ENCODE data around the gene G3BP1. TPM values are rescaled to one million over a fixed set of nuclear protein-coding genes. Genes with fewer than 3 reads are reported as not detected.

The G3BP1 gene
- total and polyA plus RNA-seq, 2 of the 13 experiments (the other 11 are each of a cell fraction or from before 2014, with no cell fraction given) = 36.7 to 320 TPM

DNA sequence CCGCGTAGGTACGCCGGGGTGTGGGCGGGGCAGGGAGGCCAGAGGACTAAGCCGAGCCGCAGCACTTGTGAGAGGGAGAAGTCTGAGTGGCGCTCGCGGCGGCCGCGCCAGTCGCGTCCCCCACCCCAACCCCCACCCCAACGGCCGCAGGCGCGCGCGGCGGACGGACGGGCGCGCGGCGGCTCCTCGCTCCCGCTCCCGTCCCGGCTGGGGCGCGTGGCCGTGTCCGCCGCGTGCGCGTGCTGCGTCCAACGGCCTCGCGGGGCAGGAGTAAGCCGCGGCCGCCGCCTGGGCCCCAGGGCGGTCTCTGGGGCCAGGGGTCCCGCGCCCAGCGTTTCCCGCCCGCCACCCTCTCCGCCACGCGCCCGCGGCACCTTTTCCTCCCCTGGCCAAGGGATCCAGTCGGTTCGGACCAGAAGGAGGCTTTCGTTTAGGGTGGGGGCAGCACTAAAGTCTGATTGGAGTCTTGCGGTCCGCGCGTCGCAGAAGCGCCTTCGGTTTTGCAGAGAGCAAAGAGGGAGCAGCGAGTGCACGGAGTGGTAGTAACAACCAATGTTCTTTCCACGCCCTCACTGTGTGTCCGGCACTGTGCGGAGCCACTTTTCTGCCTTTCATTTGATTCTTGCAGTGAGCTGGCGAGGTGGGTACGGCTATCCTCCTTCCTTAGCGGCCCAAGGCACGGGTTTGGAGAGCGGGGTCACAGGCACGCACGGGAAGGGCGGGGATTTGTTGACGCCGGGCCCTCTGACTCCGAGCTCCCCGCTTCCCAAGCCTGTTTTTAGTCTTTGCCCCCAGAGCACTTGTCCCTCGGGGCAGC, 483 bp downstream of the G3BP1 start (continued):
- TF ChIP-seq SYNCRIP (IDR thresholded peaks at IDR 0.05; ENCODE audit: insufficient read depth, low read depth, low read length) (no peak), U2AF2 (IDR thresholded peaks at IDR 0.05; ENCODE audit: low read depth, low read length) (no peak), RARA (CRISPR knock-in tag; IDR thresholded peaks at IDR 0.05) (no peak), SAFB2 (CRISPR knock-in tag; IDR thresholded peaks at IDR 0.05; ENCODE audit: borderline replicate concordance, low read depth) (peak; percentile 61; the same call in 1 of the 2 replicates), ZNF367 (CRISPR knock-in tag; IDR thresholded peaks at IDR 0.05; ENCODE audit: borderline replicate concordance) (no peak), ZNF274 (CRISPR knock-in tag; IDR thresholded peaks at IDR 0.05) (no peak), PHF8 (CRISPR knock-in tag; IDR thresholded peaks at IDR 0.05) (0 out of 2 replicates have a peak, but pooled peaks have one; percentile 7), SATB2 (CRISPR knock-in tag; IDR thresholded peaks at IDR 0.05) (no peak)
- TF ChIP-seq, protein P1, sequence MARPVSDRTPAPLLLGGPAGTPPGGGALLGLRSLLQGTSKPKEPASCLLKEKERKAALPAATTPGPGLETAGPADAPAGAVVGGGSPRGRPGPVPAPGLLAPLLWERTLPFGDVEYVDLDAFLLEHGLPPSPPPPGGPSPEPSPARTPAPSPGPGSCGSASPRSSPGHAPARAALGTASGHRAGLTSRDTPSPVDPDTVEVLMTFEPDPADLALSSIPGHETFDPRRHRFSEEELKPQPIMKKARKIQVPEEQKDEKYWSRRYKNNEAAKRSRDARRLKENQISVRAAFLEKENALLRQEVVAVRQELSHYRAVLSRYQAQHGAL (CRISPR knock-in tag; IDR thresholded peaks at IDR 0.05; ENCODE audit: not compliant biosample characterization) = no peak
- TF ChIP-seq, protein P2, sequence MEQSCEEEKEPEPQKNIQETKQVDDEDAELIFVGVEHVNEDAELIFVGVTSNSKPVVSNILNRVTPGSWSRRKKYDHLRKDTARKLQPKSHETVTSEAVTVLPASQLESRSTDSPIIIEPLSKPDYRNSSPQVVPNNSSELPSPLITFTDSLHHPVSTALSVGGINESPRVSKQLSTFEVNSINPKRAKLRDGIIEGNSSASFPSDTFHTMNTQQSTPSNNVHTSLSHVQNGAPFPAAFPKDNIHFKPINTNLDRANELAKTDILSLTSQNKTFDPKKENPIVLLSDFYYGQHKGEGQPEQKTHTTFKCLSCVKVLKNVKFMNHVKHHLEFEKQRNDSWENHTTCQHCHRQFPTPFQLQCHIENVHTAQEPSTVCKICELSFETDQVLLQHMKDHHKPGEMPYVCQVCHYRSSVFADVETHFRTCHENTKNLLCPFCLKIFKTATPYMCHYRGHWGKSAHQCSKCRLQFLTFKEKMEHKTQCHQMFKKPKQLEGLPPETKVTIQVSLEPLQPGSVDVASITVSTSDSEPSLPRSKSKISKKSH (CRISPR knock-in tag; IDR thresholded peaks at IDR 0.05; ENCODE audit: borderline replicate concordance) = no peak
- TF ChIP-seq, protein P3, sequence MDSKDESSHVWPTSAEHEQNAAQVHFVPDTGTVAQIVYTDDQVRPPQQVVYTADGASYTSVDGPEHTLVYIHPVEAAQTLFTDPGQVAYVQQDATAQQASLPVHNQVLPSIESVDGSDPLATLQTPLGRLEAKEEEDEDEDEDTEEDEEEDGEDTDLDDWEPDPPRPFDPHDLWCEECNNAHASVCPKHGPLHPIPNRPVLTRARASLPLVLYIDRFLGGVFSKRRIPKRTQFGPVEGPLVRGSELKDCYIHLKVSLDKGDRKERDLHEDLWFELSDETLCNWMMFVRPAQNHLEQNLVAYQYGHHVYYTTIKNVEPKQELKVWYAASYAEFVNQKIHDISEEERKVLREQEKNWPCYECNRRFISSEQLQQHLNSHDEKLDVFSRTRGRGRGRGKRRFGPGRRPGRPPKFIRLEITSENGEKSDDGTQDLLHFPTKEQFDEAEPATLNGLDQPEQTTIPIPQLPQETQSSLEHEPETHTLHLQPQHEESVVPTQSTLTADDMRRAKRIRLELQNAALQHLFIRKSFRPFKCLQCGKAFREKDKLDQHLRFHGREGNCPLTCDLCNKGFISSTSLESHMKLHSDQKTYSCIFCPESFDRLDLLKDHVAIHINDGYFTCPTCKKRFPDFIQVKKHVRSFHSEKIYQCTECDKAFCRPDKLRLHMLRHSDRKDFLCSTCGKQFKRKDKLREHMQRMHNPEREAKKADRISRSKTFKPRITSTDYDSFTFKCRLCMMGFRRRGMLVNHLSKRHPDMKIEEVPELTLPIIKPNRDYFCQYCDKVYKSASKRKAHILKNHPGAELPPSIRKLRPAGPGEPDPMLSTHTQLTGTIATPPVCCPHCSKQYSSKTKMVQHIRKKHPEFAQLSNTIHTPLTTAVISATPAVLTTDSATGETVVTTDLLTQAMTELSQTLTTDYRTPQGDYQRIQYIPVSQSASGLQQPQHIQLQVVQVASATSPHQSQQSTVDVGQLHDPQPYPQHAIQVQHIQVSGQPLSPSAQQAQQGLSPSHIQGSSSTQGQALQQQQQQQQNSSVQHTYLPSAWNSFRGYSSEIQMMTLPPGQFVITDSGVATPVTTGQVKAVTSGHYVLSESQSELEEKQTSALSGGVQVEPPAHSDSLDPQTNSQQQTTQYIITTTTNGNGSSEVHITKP (CRISPR knock-in tag; IDR thresholded peaks at IDR 0.05; ENCODE audit: low read depth) = no peak
- TF ChIP-seq, protein P4, sequence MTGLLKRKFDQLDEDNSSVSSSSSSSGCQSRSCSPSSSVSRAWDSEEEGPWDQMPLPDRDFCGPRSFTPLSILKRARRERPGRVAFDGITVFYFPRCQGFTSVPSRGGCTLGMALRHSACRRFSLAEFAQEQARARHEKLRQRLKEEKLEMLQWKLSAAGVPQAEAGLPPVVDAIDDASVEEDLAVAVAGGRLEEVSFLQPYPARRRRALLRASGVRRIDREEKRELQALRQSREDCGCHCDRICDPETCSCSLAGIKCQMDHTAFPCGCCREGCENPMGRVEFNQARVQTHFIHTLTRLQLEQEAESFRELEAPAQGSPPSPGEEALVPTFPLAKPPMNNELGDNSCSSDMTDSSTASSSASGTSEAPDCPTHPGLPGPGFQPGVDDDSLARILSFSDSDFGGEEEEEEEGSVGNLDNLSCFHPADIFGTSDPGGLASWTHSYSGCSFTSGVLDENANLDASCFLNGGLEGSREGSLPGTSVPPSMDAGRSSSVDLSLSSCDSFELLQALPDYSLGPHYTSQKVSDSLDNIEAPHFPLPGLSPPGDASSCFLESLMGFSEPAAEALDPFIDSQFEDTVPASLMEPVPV (CRISPR knock-in tag; IDR thresholded peaks at IDR 0.05) = no peak
- TF ChIP-seq, protein P5, sequence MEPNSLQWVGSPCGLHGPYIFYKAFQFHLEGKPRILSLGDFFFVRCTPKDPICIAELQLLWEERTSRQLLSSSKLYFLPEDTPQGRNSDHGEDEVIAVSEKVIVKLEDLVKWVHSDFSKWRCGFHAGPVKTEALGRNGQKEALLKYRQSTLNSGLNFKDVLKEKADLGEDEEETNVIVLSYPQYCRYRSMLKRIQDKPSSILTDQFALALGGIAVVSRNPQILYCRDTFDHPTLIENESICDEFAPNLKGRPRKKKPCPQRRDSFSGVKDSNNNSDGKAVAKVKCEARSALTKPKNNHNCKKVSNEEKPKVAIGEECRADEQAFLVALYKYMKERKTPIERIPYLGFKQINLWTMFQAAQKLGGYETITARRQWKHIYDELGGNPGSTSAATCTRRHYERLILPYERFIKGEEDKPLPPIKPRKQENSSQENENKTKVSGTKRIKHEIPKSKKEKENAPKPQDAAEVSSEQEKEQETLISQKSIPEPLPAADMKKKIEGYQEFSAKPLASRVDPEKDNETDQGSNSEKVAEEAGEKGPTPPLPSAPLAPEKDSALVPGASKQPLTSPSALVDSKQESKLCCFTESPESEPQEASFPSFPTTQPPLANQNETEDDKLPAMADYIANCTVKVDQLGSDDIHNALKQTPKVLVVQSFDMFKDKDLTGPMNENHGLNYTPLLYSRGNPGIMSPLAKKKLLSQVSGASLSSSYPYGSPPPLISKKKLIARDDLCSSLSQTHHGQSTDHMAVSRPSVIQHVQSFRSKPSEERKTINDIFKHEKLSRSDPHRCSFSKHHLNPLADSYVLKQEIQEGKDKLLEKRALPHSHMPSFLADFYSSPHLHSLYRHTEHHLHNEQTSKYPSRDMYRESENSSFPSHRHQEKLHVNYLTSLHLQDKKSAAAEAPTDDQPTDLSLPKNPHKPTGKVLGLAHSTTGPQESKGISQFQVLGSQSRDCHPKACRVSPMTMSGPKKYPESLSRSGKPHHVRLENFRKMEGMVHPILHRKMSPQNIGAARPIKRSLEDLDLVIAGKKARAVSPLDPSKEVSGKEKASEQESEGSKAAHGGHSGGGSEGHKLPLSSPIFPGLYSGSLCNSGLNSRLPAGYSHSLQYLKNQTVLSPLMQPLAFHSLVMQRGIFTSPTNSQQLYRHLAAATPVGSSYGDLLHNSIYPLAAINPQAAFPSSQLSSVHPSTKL (CRISPR knock-in tag; IDR thresholded peaks at IDR 0.05) = no peak
- TF ChIP-seq, protein P6, sequence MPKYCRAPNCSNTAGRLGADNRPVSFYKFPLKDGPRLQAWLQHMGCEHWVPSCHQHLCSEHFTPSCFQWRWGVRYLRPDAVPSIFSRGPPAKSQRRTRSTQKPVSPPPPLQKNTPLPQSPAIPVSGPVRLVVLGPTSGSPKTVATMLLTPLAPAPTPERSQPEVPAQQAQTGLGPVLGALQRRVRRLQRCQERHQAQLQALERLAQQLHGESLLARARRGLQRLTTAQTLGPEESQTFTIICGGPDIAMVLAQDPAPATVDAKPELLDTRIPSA (CRISPR knock-in tag; IDR thresholded peaks at IDR 0.05; ENCODE audit: borderline replicate concordance) = no peak

All from HepG2 (cell line).